GM18867 (cell line): ENCODE results near the gene BAD.
"Not testable (repeated sequence)": the region's sequence is repeated elsewhere in the genome, so short reads cannot be mapped to it uniquely, and the experiment has no call there.

Experiments used
- ATAC-seq: cut with Tn5 transposase; IDR thresholded peaks from one replicate; pipeline ENCODE4 v1.9.1; 2021; ENCODE audit warnings: mild to moderate bottlenecking, moderate library complexity; ENCODE audit not compliant: unreplicated experiment

Gene BAD

DNA sequence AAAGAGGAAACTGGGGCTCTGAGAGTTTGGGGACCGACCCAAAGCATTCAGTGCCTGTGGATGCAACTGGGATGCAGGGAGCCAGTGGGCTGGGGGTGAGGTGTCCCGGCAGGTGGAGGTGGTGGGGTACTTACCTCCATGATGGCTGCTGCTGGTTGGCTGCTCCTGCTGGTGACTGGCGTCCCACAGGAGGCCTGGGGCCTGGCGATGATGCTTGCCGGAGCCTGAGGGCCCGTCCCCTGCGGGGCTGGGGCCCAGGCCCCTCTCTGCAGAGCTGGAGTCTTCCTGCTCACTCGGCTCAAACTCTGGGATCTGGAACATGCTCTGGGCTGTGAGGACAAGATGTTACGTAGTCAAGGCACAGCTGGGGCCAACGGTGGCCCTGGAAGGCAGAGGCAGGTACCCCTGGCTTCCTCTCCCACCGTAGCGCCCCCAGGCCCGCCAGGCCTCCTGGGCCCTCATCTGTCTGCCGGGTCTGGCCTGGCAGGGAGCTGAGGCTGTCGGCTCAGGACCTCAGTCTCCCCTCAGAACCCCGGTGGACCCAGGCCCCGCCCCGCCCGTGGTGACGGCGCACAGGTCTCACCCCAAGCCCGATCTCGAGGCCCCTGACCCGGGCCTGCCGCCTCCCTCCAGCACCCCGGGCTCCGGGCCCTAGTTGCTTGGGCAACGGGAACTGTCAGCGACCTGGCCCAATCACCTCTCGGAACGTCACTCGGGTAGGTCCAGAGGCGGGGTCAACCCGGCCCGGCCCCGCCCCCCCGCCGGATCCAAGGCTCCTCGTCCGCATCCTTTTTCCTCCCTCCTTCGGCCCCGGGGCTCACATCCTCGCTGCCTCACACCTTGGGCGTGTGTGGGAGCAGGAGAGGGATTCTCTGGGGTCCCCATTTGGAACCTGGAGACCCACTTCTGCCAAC lies at the start of gene BAD:
Gene BAD, minus strand, starts transcription at position 618 of the 914 bp plus-strand sequence. Its CDS starts 297 bp downstream, at position 321.
- peak; percentile 71 for ATAC-seq

GRCh38 chr11:64333556-64333955 lies 49.1 kb upstream of the BAD start:
- ATAC-seq: no peak

- peak; percentile 54 for ATAC-seq
Observed at GRCh38 chr11:64331569-64332371, 47.3 kb upstream of the BAD start.

GRCh38 chr11:64330888-64331287 lies 46.4 kb upstream of the BAD start:
- ATAC-seq: no peak

GRCh38 chr11:64327993-64328392 lies 43.5 kb upstream of the BAD start:
- no peak for ATAC-seq

DNA sequence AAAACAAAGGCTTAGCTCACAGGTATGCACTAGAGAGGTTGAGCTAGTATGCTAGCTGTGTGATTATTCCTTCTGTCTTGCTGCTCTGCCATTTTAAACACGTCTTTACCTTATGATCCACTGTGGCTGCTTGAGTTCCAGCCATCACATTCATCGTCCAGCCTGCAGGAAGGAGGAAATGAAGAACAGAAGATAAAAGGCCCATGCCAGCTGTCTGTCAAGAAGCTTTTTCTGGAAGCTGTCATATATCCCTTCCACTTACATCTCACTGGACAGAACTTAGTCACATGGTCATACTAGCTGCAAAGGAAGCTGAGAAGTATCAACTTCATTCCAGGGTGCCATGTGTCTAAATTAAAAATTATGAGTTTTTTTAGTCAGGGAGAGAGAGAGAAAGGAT lies 42.9 kb upstream of the BAD start:
- ATAC-seq: no peak

DNA sequence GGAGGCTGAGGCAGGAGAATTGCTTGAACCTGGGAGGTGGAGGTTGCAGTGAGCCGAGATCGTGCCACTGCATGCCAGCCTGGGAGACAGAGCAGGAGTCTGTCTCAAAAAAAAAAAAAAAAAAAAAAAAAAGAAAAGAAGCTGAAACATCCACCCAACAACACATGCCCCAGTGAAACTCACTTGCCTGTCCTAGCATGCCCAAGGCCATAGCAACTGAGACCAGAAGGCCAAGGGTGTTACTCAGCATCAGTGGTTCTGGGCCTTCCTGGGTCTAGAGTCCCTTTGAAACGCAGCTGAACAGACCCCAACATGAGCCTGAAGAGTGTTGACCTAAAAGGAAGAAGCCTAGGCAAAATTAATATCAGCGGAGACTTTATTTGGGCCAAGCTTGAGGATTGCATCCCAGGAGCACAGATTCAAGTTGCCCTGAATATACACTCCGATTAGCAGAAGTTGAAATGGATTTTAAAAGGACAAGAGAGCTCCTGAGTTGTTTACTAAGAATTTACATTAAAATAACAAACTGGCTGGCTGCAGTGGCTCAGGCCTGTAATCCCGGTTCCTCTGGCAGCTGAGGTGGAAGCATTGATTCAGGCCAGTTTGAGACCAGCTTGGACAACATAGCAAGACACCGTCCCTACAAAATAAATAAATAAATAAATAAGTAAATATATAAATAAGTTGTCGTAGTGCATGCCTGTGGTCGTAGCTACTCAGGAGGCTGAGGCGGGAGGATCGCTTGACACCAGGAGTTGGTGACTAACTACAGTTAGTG lies 40.4 kb upstream of the BAD start:
- ATAC-seq: no peak

DNA sequence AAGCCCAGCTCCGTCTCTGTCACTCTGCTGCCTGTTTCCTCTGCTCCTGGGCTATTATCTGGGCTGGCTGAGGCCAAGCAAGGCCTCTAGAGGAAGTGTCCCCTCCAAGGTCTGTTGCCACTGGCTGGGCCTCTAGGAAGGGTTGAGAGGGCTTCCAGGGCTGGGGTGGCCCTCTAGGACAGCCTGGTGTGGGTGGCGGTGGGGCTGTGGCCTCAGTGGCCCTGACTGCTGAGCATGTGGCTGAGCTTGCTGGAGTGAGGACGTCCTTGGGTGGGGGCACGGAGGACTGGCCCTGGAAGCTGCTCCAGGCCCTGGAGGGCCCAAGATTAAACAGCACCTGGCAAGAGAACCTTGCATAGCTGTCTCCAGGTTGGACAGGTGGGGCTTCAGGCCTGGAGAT lies 39.5 kb upstream of the BAD start:
- ATAC-seq: not testable (repeated sequence)

- no peak for ATAC-seq
Observed at GRCh38 chr11:64323373-64323772, 38.9 kb upstream of the BAD start.

- ATAC-seq: no peak
Observed at GRCh38 chr11:64322925-64323260, 38.4 kb upstream of the BAD start.

- no peak for ATAC-seq
Observed at GRCh38 chr11:64321533-64321932, 37.1 kb upstream of the BAD start.

DNA sequence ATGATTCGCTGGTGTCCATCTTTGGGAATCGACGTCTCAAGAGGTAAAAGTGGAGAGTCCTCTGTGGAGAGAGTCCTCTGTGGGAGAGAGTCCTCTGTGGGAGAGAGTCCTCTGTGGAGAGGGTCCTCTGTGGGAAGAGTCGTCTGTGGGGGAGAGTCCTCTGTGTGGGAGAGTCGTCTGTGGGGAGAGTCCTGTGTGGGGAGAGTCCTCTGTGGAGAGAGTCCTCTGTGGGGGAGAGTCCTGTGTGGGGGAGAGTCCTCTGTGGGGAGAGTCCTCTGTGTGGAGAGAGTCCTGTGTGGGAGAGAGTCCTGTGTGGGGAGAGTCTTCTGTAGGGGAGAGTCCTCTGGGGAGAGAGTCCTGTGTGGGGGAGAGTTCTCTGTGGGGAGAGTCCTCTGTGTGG lies 36.6 kb upstream of the BAD start:
- ATAC-seq: no peak

DNA sequence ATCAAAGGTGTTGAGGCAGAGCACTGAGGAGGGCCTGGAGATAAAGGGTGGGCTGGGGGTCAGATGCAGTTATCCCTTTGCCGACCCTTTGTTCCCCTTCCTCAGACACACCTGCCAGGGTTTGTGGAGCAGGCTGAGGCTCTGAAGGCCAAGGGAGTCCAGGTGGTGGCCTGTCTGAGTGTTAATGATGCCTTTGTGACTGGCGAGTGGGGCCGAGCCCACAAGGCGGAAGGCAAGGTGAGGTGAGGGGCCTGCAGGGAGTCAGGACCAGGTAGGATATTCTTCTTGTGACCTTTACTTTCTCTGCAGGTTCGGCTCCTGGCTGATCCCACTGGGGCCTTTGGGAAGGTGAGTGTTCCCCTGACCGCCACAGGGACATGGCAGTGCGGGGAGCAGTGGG lies 36.1 kb upstream of the BAD start:
- no peak for ATAC-seq

- no peak for ATAC-seq
Observed at GRCh38 chr11:64318766-64319761, 34.6 kb upstream of the BAD start.

- ATAC-seq: peak; percentile 76
Observed at GRCh38 chr11:64317961-64318765, 33.7 kb upstream of the BAD start, which contains the start of gene PRDX5. Gene PRDX5, plus strand, starts transcription at chr11:64318121. Its CDS starts 95 bp downstream, at chr11:64318216.

DNA sequence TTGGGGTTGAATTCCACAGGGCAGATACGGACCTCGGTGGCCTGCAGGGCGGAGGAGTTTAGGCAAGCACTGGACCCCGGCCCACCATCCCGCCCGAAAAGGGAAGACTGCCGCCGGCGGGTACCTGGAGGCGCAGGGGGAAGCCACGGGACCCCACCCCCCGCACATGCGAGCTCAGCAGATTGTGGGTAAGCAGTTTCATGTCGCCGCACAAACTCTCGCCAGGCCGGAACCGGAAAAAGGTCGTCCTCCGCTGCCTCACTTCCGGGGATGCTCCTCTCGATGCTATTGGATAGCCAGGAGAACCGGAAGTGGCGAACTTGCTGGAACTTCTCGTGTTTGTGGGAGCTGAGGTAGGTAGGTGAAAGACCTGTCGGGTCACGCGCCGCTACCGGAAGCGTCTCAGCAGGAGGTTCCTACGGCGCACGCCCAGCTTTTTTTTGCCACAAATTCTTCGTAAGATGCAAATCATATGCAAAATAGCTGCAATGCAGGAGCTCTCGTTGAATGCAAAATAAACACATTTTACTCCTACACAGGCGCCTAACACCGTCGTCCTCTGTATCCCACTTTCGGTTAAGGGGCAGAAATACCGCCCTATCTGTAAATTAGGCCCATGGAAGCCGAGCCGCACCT lies 33.0 kb upstream of the BAD start, which contains the start of gene TRMT112:
Gene TRMT112, minus strand, starts transcription at position 235 of the 636 bp plus-strand sequence. Its CDS starts 33 bp downstream, at position 202.
- peak; percentile 57 for ATAC-seq

- ATAC-seq: peak; percentile 9
Observed at GRCh38 chr11:64316672-64317324, 32.3 kb upstream of the BAD start.
